ENCODE results near the gene LUZP1.
"Not testable (repeated sequence)": the region's sequence is repeated elsewhere in the genome, so short reads cannot be mapped to it uniquely, and the experiment has no call there.

Gene LUZP1

DNA sequence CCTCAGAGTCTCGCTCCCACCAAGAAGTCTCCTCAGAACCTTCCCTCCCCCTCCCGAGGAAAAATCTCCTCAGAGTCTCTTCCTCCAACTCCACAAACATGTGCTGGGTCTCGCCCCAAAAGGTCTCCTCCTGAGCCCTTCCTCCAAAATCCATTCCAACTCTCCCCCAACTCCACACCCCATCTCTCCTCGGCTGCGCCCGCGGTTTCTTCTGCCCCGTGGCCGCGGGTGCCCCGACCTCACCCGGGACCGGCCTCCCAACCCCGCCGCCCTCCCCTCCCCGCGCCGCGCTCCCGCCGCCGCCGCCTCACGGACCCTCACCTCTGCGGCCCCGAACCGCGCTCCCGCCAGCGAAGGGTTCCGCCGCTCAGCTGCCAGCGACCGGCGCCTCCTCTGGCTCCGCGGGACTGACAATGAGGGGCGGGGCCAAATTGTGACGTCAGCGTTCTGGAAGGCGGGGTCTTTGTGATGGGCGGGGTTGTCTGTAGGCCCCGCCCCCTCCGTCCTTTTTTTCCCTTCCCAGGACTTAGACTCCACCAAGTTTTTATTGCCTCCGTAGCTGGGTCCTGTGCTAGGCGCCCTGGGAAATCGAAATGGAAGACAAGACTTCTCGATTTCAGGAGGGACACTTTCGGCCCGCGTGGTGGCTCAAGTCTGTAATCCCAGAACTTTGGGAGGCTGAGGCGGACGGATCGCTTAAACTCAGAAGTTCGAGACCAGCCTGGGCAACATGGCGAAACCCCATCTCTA lies at the start of gene LUZP1:
Gene LUZP1 (minus strand): TSS at position 412 of the 750 bp plus-strand sequence.
- DNase-seq: peak; percentile 55 to 90 (median 84)

- DNase-seq: peak in 1 of 6 experiments; percentile 9
Observed at GRCh38 chr1:23217421-23218115, 48.9 kb upstream of the LUZP1 start, which contains the start of gene HTR1D. Gene HTR1D (minus strand): TSS chr1:23217502. CDS start chr1:23194219, 23,283 bp downstream.

- DNase-seq: peak in 4 of 6 experiments; percentile 1 to 22 (median 14)
Observed at GRCh38 chr1:23216771-23217420, 48.2 kb upstream of the LUZP1 start.

GRCh38 chr1:23215751-23216449 lies 47.2 kb upstream of the LUZP1 start:
- no peak for DNase-seq

DNA sequence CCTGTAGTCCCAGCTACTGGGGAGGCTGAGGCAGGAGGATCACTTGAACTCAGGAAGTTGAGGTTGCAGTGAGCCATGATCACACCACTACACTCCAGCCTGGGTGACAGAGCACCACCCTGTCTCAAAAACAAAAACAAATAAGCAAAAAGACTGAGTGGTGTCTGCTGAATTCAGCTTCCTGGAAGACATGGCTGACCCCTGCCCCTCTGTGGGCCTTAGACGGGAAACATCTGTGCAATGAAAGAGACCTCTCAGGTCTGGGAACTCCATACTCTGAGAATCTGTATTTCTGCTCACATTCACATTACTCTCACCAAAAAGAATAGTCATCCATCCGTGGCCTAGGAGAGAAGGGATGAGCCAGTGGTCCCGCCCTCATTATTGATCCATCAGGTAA lies 46.6 kb upstream of the LUZP1 start:
- no peak for DNase-seq

- DNase-seq: no peak
Observed at GRCh38 chr1:23214640-23215039, 46.0 kb upstream of the LUZP1 start.

DNA sequence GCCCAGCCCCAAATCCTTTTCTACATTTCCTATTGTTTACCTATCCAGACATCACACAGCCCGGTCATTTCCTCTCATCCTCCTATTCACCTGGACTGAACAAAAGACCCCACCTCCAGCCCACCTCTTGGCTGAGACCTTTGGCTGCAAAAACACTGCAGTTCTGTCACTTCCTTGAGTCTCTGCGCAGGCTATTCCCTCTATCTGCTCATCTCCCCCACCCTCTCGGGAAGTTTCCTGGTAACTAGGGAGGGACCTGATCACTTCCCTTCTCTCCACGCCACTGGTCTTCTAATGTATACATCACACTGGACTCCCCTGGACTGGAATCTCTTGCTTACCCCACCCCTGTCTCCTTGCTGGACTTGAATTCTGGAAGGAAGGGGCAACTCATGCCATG lies 43.3 kb upstream of the LUZP1 start:
- no peak for DNase-seq

DNA sequence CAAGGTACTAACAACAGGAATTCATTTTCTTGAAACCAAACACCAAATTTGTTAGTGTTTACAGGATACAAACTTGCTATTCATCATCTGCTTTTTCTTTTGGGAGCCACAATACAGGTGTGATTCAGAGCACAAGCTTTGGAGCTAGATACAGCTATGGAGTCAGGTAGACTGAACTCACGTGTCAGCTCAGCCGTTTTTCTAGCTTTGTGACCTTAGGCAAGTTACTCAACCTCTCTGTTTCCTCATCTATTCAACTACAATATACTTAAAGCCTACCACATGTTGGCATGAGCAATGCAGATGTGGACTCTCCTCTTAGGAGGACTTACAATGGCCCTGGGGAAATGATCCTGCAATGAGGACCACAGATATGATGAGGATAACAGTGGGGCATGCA lies 42.3 kb upstream of the LUZP1 start:
- no peak for DNase-seq

GRCh38 chr1:23210351-23210785 lies 41.7 kb upstream of the LUZP1 start:
- no peak for DNase-seq

- DNase-seq: no peak
Observed at GRCh38 chr1:23209770-23210169, 41.1 kb upstream of the LUZP1 start.

DNA sequence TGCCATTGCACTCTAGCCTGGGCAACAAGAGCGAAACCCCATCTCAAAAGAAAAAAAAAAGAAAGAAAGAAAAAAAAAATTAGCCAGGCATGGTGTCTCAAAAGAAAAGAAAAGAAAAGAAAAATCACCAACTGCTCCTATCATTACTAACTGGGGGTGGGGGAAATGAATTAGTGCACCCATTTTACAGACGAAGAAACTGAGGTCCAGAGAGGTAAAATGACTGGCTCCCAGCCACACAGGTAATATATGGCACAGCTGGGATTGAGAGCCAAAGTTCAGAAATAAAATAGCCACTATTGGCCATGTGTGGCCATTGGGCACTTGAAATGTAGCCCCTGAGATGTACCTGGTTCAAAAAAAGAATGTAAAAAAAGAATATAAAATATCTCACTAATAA lies 39.9 kb upstream of the LUZP1 start:
- DNase-seq: no peak

- not testable (repeated sequence) for DNase-seq
Observed at GRCh38 chr1:23207733-23208132, 39.1 kb upstream of the LUZP1 start.

GRCh38 chr1:23202263-23202749 lies 33.6 kb upstream of the LUZP1 start:
- DNase-seq: no peak

DNA sequence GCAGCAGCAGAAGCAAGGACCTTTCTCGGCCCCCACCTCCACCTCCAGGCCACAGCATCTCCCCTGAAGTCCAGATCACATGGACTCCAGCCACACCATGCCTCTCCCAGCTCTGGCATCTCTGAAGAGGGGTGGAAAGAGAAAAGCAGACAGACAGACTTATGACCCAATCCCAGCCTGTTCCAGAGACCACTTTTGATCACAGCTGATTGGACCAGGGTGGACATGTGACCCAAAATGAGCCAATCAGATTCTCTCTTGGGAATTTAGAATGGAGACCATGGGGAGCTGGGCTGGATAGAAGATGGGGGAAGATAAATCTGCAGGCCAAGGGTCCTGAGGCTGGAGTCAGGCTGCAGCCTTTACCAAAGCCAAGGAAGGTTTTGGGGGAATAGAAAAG lies 32.2 kb upstream of the LUZP1 start:
- DNase-seq: no peak

- no peak for DNase-seq
Observed at GRCh38 chr1:23198373-23198772, 29.7 kb upstream of the LUZP1 start.

DNA sequence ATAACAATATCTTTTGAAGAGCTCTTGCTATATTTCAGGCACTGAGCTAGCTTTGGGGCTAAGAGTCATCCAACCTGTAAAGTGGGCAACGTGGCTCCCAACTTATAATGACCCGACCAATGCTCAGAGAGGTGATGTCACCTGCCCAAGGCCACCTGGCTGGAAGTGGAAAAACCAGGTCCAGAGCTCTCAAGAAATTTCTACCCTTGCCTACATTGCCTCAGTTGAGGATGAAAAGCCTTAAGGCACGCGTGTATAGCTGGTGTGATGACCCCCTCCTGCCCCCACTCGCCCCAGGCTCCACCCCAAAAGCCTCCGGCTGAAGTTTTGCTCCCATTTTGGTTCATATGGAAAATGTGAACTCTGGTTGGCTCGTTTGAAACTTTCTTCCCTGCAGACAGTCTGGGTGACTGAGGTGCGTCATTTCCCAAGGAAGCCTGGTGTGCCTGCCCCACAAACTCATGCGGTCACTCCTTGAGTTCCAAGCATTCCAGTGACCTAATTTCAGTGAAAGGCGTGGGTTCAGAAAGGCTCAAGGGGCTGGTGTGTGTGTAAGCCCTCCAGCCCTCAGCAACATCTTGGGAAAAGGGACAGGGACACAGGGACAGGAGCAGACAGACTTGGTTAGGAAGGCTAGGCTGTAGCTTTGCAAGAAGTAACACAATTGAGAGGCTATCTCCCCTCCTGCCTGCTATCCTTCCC lies 28.1 kb upstream of the LUZP1 start:
- no peak for DNase-seq

DNA sequence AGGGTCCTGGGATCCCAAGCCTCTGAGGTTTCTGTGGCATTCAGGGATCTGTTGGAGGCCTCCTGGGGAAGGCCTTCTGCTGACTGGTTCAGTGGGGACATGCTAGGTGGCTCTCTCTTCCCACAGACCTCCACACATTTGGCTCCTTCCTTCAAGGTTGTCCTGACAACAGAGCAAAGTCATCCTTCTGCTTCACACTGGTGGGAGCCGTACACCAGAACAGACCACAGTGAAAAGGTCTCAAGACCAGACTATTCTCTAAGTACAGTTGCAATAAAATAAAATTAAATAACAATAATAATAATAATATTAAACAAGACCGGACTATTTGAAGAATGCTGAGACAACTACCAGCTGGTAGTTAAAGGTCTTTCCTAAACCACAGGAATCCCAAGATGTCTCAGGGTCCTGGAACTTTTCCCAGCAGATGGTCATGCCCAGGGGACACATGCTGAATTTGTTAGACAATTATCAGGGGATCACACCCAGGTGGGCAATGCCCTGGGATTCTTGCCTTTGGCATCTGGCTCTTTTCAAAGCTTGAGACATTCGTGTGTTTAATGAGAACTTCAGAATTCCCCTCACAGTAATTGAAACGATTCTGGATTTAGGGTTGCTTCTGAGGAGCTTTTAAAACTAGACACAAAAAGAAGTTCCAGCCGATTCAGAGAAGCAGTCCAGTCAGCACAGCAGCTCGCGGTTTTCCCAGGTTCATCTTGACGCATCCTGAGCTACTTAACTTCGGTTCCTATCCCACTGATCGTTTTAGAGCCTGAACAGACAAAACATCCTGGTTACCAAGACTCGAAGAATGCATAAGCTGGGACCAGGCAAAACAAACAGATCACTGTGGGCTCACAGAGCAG lies 25.7 kb upstream of the LUZP1 start:
- DNase-seq: no peak

DNA sequence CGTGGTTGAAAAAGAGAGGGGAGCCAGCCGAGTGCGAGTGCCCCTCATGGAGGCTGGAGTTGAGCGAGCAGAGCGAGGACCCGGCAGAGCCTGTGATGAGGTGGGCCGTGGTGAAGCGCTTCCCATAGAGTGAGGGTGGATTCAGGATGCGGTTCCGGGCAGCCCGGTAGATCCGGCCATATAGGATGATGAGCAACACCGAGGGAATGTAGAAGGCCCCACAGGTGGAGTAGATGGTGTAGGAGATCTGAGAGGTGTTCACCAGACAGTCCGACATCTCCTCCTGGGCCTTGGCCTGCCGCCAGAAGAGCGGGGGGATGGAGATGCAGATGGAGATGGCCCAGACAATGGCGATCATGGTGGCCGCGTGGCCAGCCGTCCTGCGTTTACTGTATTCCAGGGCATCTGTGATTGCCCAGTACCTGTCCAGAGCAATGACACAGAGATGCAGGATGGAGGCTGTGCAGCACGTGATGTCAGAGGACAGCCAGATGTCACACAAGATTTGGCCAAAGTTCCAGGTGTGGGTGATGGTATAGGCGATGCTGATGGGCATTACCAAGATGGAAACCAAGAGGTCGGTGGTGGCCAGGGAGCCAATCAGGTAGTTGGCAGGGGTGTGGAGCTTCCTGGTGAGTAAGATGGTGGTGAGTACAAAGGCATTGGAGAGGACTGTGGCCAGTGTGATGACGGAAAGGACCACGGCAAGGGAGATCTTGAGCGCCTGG lies 24.9 kb upstream of the LUZP1 start:
- no peak for DNase-seq

DNA sequence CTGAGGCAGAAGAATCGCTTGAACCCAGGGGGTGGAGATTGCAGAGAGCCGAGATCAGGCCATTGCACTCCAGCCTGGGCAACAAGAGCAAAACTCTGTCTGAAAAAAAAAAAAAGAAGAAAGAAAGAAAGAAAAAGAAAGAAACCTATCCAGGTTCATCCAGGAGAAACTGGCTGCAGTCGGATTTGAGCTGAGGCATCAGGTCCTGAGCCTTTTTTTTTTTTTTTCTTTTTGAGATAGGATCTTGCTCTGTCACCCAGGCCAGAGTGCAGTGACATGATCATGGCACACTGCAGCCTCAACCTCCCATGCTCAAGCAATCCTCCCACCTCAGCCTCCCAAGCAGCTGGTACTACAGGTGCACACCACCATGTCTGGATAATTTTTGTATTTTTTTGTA lies 22.5 kb upstream of the LUZP1 start:
- no peak for DNase-seq

DNA sequence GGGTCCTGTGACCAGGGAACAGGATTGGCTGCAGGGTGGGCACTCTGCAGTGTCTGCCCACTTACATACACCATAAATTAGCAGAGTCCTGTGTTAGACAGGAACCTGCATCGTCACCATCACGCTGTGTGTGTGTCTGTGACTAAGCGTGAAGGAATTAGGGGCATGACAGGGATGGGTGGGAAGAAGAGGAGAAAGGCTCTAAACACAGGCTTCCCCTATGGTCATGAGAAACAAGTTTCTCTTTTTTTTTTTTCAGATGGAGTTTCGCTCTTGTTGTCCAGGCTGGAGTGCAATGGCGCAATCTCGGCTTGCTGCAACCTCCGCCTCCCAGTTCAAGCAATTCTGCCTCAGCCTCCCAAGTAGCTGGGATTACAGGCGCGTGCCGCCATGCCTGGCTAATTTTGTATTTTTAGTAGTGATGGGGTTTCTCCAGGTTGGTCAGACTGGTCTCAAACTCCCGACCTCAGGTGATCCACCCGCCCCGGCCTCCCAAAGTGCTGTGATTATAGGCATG lies 20.3 kb upstream of the LUZP1 start:
- not testable (repeated sequence) for DNase-seq

Data from stimulated activated naive CD4-positive, alpha-beta T cell (primary cell).